Measurements from ENCODE around the gene THOC5.

- TF ChIP-seq POLR2A (IDR thresholded peaks at IDR 0.05) (no peak), CTCF (IDR thresholded peaks at IDR 0.05) (no peak)
These were observed 22.8 kb downstream of the THOC5 start for GRCh38 chr22:29530716-29531115.

Data from adrenal gland (tissue), 5 donors.